Ramos (cell line): ENCODE data around the gene BDNF.

Experiments used
- in situ Hi-C: fragments of 300-500 bp; cut with MboI; formaldehyde crosslinking; loops from one replicate; pipeline ENCODE4 v1.14.3; 2022; ENCODE audit warnings: low sequenced_read_pairs; ENCODE audit not compliant: unreplicated experiment

BDNF gene

GRCh38 chr11:27707676-27708075 lies 7.4 kb upstream of the BDNF start:
- in situ Hi-C loops = loop anchor here (10.0 kb wide), 1 partner anchor 987 kb away; no protein-coding TSS in a partner anchor

- in situ Hi-C loops = loop anchor here (10.0 kb wide), 1 partner anchor 989 kb away; no protein-coding TSS in a partner anchor
Observed at GRCh38 chr11:27705873-27706820, 5.9 kb upstream of the BDNF start.

GRCh38 chr11:27703481-27703880 lies 3.2 kb upstream of the BDNF start:
- in situ Hi-C loops = loop anchor here (10.0 kb wide), 1 partner anchor 991 kb away; no protein-coding TSS in a partner anchor

- in situ Hi-C loops = loop anchor here (10.0 kb wide), 1 partner anchor 992 kb away; no protein-coding TSS in a partner anchor
Observed at GRCh38 chr11:27702811-27703210, 2.6 kb upstream of the BDNF start.

- in situ Hi-C loops = loop anchor here (10.0 kb wide), 1 partner anchor 993 kb away; no protein-coding TSS in a partner anchor
Observed at GRCh38 chr11:27701355-27702105, 1.3 kb upstream of the BDNF start.

GRCh38 chr11:27699926-27700350 lies 317 bp downstream of the BDNF start:
- in situ Hi-C loops = loop anchor here (10.0 to 25.0 kb wide), 2 partner anchors 837 to 995 kb away; no protein-coding TSS in a partner anchor

GRCh38 chr11:27699242-27699925 lies 871 bp downstream of the BDNF start:
- in situ Hi-C loops = loop anchor here (25.0 kb wide), 1 partner anchor 838 kb away; no protein-coding TSS in a partner anchor

GRCh38 chr11:27698872-27699241 lies 1.4 kb downstream of the BDNF start:
- in situ Hi-C loops = loop anchor here (25.0 kb wide), 1 partner anchor 838 kb away; no protein-coding TSS in a partner anchor

GRCh38 chr11:27697679-27698275 lies 2.5 kb downstream of the BDNF start:
- in situ Hi-C loops = loop anchor here (25.0 kb wide), 1 partner anchor 840 kb away; no protein-coding TSS in a partner anchor

GRCh38 chr11:27696961-27697360 lies 3.3 kb downstream of the BDNF start:
- in situ Hi-C loops = loop anchor here (25.0 kb wide), 1 partner anchor 840 kb away; no protein-coding TSS in a partner anchor

- in situ Hi-C loops = loop anchor here (25.0 kb wide), 1 partner anchor 841 kb away; no protein-coding TSS in a partner anchor
Observed at GRCh38 chr11:27696115-27696514, 4.1 kb downstream of the BDNF start.

- in situ Hi-C loops = loop anchor here (25.0 kb wide), 1 partner anchor 842 kb away; no protein-coding TSS in a partner anchor
Observed at GRCh38 chr11:27694992-27695391, 5.3 kb downstream of the BDNF start.

GRCh38 chr11:27693398-27693797 lies 6.9 kb downstream of the BDNF start:
- in situ Hi-C loops = loop anchor here (25.0 kb wide), 1 partner anchor 844 kb away; no protein-coding TSS in a partner anchor

GRCh38 chr11:27692781-27693180 lies 7.5 kb downstream of the BDNF start:
- in situ Hi-C loops = loop anchor here (25.0 kb wide), 1 partner anchor 845 kb away; no protein-coding TSS in a partner anchor

GRCh38 chr11:27688076-27688475 lies 12.2 kb downstream of the BDNF start:
- in situ Hi-C loops = loop anchor here (25.0 kb wide), 1 partner anchor 849 kb away; no protein-coding TSS in a partner anchor

GRCh38 chr11:27681664-27682063 lies 18.6 kb downstream of the BDNF start:
- in situ Hi-C loops = loop anchor here (25.0 kb wide), 1 partner anchor 856 kb away; no protein-coding TSS in a partner anchor

- in situ Hi-C loops = loop anchor here (25.0 kb wide), 1 partner anchor 858 kb away; no protein-coding TSS in a partner anchor
Observed at GRCh38 chr11:27679136-27680015, 20.9 kb downstream of the BDNF start.

- in situ Hi-C loops = loop anchor here (25.0 kb wide), 1 partner anchor 859 kb away; no protein-coding TSS in a partner anchor
Observed at GRCh38 chr11:27678242-27678641, 22.0 kb downstream of the BDNF start.
